GM23338 (cell line): ENCODE measurements around the gene CTTNBP2. TPM values are rescaled to one million over a fixed set of nuclear protein-coding genes. Genes with fewer than 3 reads are reported as not detected.

Experiments used
- ATAC-seq: fragments of 200-7000 bp; cut with Tn5 transposase; 3 replicates; pipeline ENCODE4 v1.9.1; 2020
- DNase-seq: peaks from one replicate; pipeline ENCODE4 v3.0.0-alpha.2; 2015; ENCODE audit warnings: low spot score
- H2AFZ ChIP-seq: fragments of 200-600 bp; sonication (generic); 2 replicates; pipeline ENCODE4 v1.8.0; 2016; ENCODE audit warnings: antibody characterized with exemption, mild to moderate bottlenecking, moderate library complexity
- H3F3A ChIP-seq: fragments of 200-600 bp; sonication (generic); replicated peaks from 2 replicates; pipeline ENCODE4 v1.8.0; 2017; ENCODE audit warnings: antibody characterized with exemption, mixed run types, low read depth
- H3K27ac ChIP-seq: fragments of 200-600 bp; sonication (generic); 2 replicates; pipeline ENCODE4 v1.6.1; 2016; ENCODE audit warnings: low read depth
- H3K27me3 ChIP-seq: fragments of 200-600 bp; sonication (generic); 2 replicates; pipeline ENCODE4 v1.8.0; 2016; ENCODE audit warnings: mild to moderate bottlenecking, mixed run types, moderate library complexity; ENCODE audit not compliant: insufficient read depth
- H3K36me3 ChIP-seq: fragments of 200-600 bp; sonication (generic); 2 replicates; pipeline ENCODE4 v1.8.0; 2016; ENCODE audit warnings: mild to moderate bottlenecking; ENCODE audit not compliant: insufficient read depth
- H3K4me1 ChIP-seq: fragments of 200-600 bp; sonication (generic); 2 replicates; pipeline ENCODE4 v1.8.0; 2016; ENCODE audit warnings: mild to moderate bottlenecking, moderate library complexity; ENCODE audit not compliant: insufficient read depth
- H3K4me2 ChIP-seq: fragments of 200-600 bp; sonication (generic); 2 replicates; pipeline ENCODE4 v1.7.1; 2017; ENCODE audit warnings: mixed run types
- H3K4me3 ChIP-seq: fragments of 200-600 bp; sonication (generic); 2 replicates; pipeline ENCODE4 v1.6.1; 2016; ENCODE audit warnings: mixed run types
- H3K79me2 ChIP-seq: fragments of 200-600 bp; sonication (generic); replicated peaks from 2 replicates; pipeline ENCODE4 v1.8.0; 2017; ENCODE audit warnings: mild to moderate bottlenecking; ENCODE audit not compliant: insufficient read depth
- H3K9me2 ChIP-seq: fragments of 200-600 bp; sonication (generic); 2 replicates; pipeline ENCODE4 v1.8.0; 2017; ENCODE audit not compliant: insufficient read depth
- H4K20me1 ChIP-seq: fragments of 200-600 bp; sonication (generic); replicated peaks from 2 replicates; pipeline ENCODE4 v1.8.0; 2017; ENCODE audit warnings: mild to moderate bottlenecking; ENCODE audit not compliant: insufficient read depth
- H3K27ac Mint-ChIP-seq: 2 replicates; pipeline ENCODE4 v1.8.0; 2020; ENCODE audit warnings: inconsistent platforms, mild to moderate bottlenecking, moderate library complexity, mixed read lengths
- H3K27me3 Mint-ChIP-seq: 3 replicates; pipeline ENCODE4 v1.8.0; 2022; ENCODE audit warnings: low read depth, mild to moderate bottlenecking, moderate library complexity, mixed read lengths, inconsistent platforms; ENCODE audit not compliant: insufficient read depth, poor library complexity
- H3K36me3 Mint-ChIP-seq: 3 replicates; pipeline ENCODE4 v1.8.0; 2021; ENCODE audit warnings: low read depth, mild to moderate bottlenecking, inconsistent platforms, moderate library complexity, mixed read lengths
- H3K4me1 Mint-ChIP-seq: 3 replicates; pipeline ENCODE4 v1.8.0; 2020; ENCODE audit warnings: mild to moderate bottlenecking, inconsistent platforms, mixed read lengths
- H3K4me3 Mint-ChIP-seq: 3 replicates; pipeline ENCODE4 v1.8.0; 2021; ENCODE audit warnings: moderate library complexity, mild to moderate bottlenecking, inconsistent platforms, mixed read lengths
- H3K9me3 Mint-ChIP-seq: 3 replicates; pipeline ENCODE4 v1.8.0; 2020; ENCODE audit warnings: moderate library complexity, mild to moderate bottlenecking, inconsistent platforms, mixed read lengths
- CREB1 ChIP-seq: fragments of 250-450 bp; sonication (Bioruptor Pico); IDR thresholded peaks from 2 replicates; pipeline ENCODE4 v1.5.0; 2020; ENCODE audit warnings: low read depth, mild to moderate bottlenecking, moderate library complexity
- EZH2 ChIP-seq: fragments of 200-600 bp; sonication (generic); IDR thresholded peaks from one replicate; pipeline ENCODE4 v1.8.0; 2017; ENCODE audit warnings: antibody characterized with exemption, mild to moderate bottlenecking, low read depth; ENCODE audit not compliant: unreplicated experiment
- EZH2phosphoT487 ChIP-seq: fragments of 200-600 bp; sonication (generic); IDR thresholded peaks from one replicate; pipeline ENCODE4 v1.8.1; 2018; ENCODE audit warnings: antibody characterized with exemption; ENCODE audit not compliant: unreplicated experiment
- JUNB ChIP-seq: IDR thresholded peaks from one replicate; pipeline ENCODE4 v1.6.1; 2016; ENCODE audit warnings: antibody characterized with exemption; ENCODE audit not compliant: unreplicated experiment
- NANOG ChIP-seq: IDR thresholded peaks from 2 replicates; pipeline ENCODE4 v1.6.1; 2016; ENCODE audit warnings: antibody characterized with exemption, borderline replicate concordance
- POLR2AphosphoS5 ChIP-seq: IDR thresholded peaks from 2 replicates; pipeline ENCODE4 v1.6.1; 2016; ENCODE audit warnings: antibody characterized with exemption, low read depth
- STAT1 ChIP-seq: IDR thresholded peaks from one replicate; pipeline ENCODE4 v1.6.1; 2016; ENCODE audit warnings: antibody characterized with exemption; ENCODE audit not compliant: unreplicated experiment
- ZNF114 ChIP-seq: fragments of 250-450 bp; sonication (Bioruptor Pico); IDR thresholded peaks from 2 replicates; pipeline ENCODE4 v1.5.0; 2020; ENCODE audit warnings: mild to moderate bottlenecking, moderate library complexity
- ZNF331 ChIP-seq: fragments of 250-450 bp; sonication (Bioruptor Pico); IDR thresholded peaks from 2 replicates; pipeline ENCODE4 v1.5.0; 2020; ENCODE audit warnings: low read depth, mild to moderate bottlenecking, moderate library complexity
- polyA plus RNA-seq: library from polyadenylated mRNA; unstranded; fragments of >200 nt; fragmentation: Nextera tagmentation; extraction: Ambion mirVana; gene quantifications from 2 replicates; pipeline ENCODE4 v1.2.1, GENCODE V29; 2016
- total RNA-seq: library from RNA; depleted of rRNA; stranded (reverse); fragments of >200 nt; shearing (Covaris generic); gene quantifications from 2 replicates; pipeline ENCODE4 v1.2.3, GENCODE V29; 2014
- TF ChIP-seq, protein P1 (sequence below): fragments of 250-450 bp; sonication (Bioruptor Pico); IDR thresholded peaks from 2 replicates; pipeline ENCODE4 v1.5.0; 2020; ENCODE audit warnings: mild to moderate bottlenecking, moderate library complexity
- TF ChIP-seq, protein P2 (sequence below): IDR thresholded peaks from 2 replicates; pipeline ENCODE4 v1.6.1; 2016; ENCODE audit warnings: antibody characterized with exemption
- TF ChIP-seq, protein P3 (sequence below), 2 experiments: fragments of 200-600 bp in 1 of 2; sonication (generic) in 1 of 2; conservative IDR thresholded peaks; 2 replicates each; pipeline versions ENCODE4 v1.5.1 to v1.6.1; 2016 to 2017; ENCODE audit warnings: antibody characterized with exemption in 2 of 2, low read depth in 2 of 2, mild to moderate bottlenecking in 2 of 2, moderate library complexity in 1 of 2
- TF ChIP-seq, protein P4 (sequence below): IDR thresholded peaks from one replicate; pipeline ENCODE4 v1.6.1; 2018; ENCODE audit warnings: antibody characterized with exemption; ENCODE audit not compliant: unreplicated experiment

The CTTNBP2 gene
- total and polyA plus RNA-seq, 2 experiments from 2014 or later = 26.8 to 30.7 TPM

DNA sequence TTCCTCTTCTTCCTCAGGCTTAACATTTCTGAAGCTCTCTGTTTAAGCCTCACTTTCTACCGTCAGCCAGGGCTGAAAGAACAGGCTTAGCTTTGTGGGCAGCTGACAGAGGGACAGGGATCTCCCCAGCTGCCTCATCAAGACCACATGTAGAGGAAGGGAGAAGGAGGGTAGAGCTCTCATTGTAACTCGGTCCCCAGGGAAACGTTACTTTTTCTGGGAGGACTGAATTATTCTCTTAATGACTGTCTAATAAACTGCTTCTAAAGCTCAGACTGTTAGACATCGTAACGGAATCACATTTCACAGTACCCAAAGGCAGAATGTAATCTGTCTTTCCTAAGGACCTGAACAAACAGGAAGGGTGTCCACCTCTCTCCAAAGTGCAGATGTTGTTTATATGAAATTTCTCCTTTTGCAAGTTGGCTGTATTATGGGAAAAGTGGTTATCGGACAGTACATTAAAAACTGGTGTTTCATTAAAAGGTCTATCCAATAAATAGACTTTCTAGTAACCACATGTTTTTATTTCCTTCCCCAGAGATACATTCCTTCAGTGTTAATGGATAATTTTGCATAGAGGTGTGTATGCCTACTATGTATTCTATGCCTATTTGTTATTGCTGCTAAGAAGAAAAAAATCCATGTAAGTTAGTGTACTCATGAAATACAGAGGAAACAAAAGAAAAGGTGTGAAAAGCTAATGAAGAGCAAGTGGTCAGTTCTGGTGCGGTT lies 144.2 kb downstream of the CTTNBP2 start:
- Histone ChIP-seq H3K4me1 (no peaks in the 10 kb centered on the region), H3K27ac (no peak overlapping the region), H3K79me2 (no peaks in the 10 kb centered on the region), H3K4me2 (no peak overlapping the region), H3K27me3 (no peaks in the 10 kb centered on the region), H4K20me1 (0 out of 2 replicates have a peak, but pooled peaks cover 2% of the 10 kb centered on the region), H2AFZ (no peak overlapping the region), H3K9me2 (no peaks in the 10 kb centered on the region), H3K4me3 (no peak overlapping the region), H3F3A (no peaks in the 10 kb centered on the region), H3K36me3 (peaks cover 9% of the 10 kb centered on the region; the same call in 1 of the 2 replicates)
- Mint-ChIP-seq H3K4me3 (no peak overlapping the region), H3K27me3 (peaks cover 4% of the 10 kb centered on the region), H3K9me3 (no peaks in the 10 kb centered on the region), H3K27ac (no peak overlapping the region), H3K36me3 (peaks cover 41% of the 10 kb centered on the region), H3K4me1 (no peaks in the 10 kb centered on the region; the same call in 2 of the 3 replicates)
- DNase-seq = no peak
- no peak for ATAC-seq
- TF ChIP-seq NANOG (no peak), CREB1 (CRISPR knock-in tag) (no peak), ZNF114 (CRISPR knock-in tag) (no peak), EZH2 (no peak), STAT1 (no peak), JUNB (no peak), POLR2AphosphoS5 (no peak), ZNF331 (no peak), EZH2phosphoT487 (no peak)
- TF ChIP-seq, protein P1, sequence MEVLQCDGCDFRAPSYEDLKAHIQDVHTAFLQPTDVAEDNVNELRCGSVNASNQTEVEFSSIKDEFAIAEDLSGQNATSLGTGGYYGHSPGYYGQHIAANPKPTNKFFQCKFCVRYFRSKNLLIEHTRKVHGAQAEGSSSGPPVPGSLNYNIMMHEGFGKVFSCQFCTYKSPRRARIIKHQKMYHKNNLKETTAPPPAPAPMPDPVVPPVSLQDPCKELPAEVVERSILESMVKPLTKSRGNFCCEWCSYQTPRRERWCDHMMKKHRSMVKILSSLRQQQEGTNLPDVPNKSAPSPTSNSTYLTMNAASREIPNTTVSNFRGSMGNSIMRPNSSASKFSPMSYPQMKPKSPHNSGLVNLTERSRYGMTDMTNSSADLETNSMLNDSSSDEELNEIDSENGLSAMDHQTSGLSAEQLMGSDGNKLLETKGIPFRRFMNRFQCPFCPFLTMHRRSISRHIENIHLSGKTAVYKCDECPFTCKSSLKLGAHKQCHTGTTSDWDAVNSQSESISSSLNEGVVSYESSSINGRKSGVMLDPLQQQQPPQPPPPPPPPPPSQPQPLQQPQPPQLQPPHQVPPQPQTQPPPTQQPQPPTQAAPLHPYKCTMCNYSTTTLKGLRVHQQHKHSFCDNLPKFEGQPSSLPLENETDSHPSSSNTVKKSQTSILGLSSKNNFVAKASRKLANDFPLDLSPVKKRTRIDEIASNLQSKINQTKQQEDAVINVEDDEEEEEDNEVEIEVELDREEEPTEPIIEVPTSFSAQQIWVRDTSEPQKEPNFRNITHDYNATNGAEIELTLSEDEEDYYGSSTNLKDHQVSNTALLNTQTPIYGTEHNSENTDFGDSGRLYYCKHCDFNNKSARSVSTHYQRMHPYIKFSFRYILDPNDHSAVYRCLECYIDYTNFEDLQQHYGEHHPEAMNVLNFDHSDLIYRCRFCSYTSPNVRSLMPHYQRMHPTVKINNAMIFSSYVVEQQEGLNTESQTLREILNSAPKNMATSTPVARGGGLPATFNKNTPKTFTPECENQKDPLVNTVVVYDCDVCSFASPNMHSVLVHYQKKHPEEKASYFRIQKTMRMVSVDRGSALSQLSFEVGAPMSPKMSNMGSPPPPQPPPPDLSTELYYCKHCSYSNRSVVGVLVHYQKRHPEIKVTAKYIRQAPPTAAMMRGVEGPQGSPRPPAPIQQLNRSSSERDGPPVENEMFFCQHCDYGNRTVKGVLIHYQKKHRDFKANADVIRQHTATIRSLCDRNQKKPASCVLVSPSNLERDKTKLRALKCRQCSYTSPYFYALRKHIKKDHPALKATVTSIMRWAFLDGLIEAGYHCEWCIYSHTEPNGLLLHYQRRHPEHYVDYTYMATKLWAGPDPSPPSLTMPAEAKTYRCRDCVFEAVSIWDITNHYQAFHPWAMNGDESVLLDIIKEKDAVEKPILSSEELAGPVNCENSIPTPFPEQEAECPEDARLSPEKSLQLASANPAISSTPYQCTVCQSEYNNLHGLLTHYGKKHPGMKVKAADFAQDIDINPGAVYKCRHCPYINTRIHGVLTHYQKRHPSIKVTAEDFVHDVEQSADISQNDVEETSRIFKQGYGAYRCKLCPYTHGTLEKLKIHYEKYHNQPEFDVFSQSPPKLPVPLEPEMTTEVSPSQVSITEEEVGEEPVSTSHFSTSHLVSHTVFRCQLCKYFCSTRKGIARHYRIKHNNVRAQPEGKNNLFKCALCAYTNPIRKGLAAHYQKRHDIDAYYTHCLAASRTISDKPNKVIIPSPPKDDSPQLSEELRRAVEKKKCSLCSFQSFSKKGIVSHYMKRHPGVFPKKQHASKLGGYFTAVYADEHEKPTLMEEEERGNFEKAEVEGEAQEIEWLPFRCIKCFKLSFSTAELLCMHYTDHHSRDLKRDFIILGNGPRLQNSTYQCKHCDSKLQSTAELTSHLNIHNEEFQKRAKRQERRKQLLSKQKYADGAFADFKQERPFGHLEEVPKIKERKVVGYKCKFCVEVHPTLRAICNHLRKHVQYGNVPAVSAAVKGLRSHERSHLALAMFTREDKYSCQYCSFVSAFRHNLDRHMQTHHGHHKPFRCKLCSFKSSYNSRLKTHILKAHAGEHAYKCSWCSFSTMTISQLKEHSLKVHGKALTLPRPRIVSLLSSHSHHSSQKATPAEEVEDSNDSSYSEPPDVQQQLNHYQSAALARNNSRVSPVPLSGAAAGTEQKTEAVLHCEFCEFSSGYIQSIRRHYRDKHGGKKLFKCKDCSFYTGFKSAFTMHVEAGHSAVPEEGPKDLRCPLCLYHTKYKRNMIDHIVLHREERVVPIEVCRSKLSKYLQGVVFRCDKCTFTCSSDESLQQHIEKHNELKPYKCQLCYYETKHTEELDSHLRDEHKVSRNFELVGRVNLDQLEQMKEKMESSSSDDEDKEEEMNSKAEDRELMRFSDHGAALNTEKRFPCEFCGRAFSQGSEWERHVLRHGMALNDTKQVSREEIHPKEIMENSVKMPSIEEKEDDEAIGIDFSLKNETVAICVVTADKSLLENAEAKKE = no peak
- TF ChIP-seq, protein P2, sequence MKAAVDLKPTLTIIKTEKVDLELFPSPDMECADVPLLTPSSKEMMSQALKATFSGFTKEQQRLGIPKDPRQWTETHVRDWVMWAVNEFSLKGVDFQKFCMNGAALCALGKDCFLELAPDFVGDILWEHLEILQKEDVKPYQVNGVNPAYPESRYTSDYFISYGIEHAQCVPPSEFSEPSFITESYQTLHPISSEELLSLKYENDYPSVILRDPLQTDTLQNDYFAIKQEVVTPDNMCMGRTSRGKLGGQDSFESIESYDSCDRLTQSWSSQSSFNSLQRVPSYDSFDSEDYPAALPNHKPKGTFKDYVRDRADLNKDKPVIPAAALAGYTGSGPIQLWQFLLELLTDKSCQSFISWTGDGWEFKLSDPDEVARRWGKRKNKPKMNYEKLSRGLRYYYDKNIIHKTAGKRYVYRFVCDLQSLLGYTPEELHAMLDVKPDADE = no peak
- TF ChIP-seq, protein P3, sequence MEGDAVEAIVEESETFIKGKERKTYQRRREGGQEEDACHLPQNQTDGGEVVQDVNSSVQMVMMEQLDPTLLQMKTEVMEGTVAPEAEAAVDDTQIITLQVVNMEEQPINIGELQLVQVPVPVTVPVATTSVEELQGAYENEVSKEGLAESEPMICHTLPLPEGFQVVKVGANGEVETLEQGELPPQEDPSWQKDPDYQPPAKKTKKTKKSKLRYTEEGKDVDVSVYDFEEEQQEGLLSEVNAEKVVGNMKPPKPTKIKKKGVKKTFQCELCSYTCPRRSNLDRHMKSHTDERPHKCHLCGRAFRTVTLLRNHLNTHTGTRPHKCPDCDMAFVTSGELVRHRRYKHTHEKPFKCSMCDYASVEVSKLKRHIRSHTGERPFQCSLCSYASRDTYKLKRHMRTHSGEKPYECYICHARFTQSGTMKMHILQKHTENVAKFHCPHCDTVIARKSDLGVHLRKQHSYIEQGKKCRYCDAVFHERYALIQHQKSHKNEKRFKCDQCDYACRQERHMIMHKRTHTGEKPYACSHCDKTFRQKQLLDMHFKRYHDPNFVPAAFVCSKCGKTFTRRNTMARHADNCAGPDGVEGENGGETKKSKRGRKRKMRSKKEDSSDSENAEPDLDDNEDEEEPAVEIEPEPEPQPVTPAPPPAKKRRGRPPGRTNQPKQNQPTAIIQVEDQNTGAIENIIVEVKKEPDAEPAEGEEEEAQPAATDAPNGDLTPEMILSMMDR (conservative IDR thresholded peaks at IDR 0.05; ENCODE audit: low read depth in 2 of 2) = no peak
- TF ChIP-seq, protein P4, sequence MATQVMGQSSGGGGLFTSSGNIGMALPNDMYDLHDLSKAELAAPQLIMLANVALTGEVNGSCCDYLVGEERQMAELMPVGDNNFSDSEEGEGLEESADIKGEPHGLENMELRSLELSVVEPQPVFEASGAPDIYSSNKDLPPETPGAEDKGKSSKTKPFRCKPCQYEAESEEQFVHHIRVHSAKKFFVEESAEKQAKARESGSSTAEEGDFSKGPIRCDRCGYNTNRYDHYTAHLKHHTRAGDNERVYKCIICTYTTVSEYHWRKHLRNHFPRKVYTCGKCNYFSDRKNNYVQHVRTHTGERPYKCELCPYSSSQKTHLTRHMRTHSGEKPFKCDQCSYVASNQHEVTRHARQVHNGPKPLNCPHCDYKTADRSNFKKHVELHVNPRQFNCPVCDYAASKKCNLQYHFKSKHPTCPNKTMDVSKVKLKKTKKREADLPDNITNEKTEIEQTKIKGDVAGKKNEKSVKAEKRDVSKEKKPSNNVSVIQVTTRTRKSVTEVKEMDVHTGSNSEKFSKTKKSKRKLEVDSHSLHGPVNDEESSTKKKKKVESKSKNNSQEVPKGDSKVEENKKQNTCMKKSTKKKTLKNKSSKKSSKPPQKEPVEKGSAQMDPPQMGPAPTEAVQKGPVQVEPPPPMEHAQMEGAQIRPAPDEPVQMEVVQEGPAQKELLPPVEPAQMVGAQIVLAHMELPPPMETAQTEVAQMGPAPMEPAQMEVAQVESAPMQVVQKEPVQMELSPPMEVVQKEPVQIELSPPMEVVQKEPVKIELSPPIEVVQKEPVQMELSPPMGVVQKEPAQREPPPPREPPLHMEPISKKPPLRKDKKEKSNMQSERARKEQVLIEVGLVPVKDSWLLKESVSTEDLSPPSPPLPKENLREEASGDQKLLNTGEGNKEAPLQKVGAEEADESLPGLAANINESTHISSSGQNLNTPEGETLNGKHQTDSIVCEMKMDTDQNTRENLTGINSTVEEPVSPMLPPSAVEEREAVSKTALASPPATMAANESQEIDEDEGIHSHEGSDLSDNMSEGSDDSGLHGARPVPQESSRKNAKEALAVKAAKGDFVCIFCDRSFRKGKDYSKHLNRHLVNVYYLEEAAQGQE = no peak
